Neural crest cell (in vitro differentiated cells): ENCODE results near the gene LRRC2. TPM values are rescaled to one million over a fixed set of nuclear protein-coding genes. Genes with fewer than 3 reads are reported as not detected.

Experiments used
- DNase-seq: peaks from one replicate; pipeline ENCODE4 v3.0.0; 2021; ENCODE audit warnings: low read depth, mixed read lengths, low spot score
- H3K27ac Mint-ChIP-seq: one replicate; pipeline ENCODE4 v1.8.0; 2021; ENCODE audit warnings: mild to moderate bottlenecking, mixed read lengths; ENCODE audit not compliant: unreplicated experiment
- H3K27me3 Mint-ChIP-seq: 2 replicates; pipeline ENCODE4 v1.8.0; 2021; ENCODE audit warnings: low read depth, mild to moderate bottlenecking, mixed read lengths
- H3K36me3 Mint-ChIP-seq: 2 replicates; pipeline ENCODE4 v1.8.0; 2021; ENCODE audit warnings: low read depth, mild to moderate bottlenecking, mixed read lengths
- H3K4me1 Mint-ChIP-seq: 2 replicates; pipeline ENCODE4 v1.8.0; 2021; ENCODE audit warnings: mixed read lengths
- H3K4me3 Mint-ChIP-seq: one replicate; pipeline ENCODE4 v1.8.0; 2021; ENCODE audit warnings: mild to moderate bottlenecking, mixed read lengths
- H3K9me3 Mint-ChIP-seq: 2 replicates; pipeline ENCODE4 v1.8.0; 2021; ENCODE audit warnings: mixed read lengths
- long read RNA-seq: library from polyadenylated mRNA; unstranded; transcript quantifications from one replicate; pipeline ENCODE4 v2.0.0, GENCODE V29; 2020
- total RNA-seq: library from RNA; stranded (reverse); gene quantifications from 2 replicates; pipeline ENCODE4 v1.2.1, GENCODE V29; 2021
- TF ChIP-seq, protein P1 (sequence below): fragments of 200-600 bp; sonication (generic); conservative IDR thresholded peaks from 2 replicates; pipeline ENCODE4 v1.5.0; 2021; ENCODE audit warnings: antibody characterized with exemption, mild to moderate bottlenecking

The LRRC2 gene, protein sequence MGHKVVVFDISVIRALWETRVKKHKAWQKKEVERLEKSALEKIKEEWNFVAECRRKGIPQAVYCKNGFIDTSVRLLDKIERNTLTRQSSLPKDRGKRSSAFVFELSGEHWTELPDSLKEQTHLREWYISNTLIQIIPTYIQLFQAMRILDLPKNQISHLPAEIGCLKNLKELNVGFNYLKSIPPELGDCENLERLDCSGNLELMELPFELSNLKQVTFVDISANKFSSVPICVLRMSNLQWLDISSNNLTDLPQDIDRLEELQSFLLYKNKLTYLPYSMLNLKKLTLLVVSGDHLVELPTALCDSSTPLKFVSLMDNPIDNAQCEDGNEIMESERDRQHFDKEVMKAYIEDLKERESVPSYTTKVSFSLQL
- 0.12 TPM in 1 of 2 replicates, not detected in the other for total RNA-seq
- long read RNA-seq: 0 reads

DNA sequence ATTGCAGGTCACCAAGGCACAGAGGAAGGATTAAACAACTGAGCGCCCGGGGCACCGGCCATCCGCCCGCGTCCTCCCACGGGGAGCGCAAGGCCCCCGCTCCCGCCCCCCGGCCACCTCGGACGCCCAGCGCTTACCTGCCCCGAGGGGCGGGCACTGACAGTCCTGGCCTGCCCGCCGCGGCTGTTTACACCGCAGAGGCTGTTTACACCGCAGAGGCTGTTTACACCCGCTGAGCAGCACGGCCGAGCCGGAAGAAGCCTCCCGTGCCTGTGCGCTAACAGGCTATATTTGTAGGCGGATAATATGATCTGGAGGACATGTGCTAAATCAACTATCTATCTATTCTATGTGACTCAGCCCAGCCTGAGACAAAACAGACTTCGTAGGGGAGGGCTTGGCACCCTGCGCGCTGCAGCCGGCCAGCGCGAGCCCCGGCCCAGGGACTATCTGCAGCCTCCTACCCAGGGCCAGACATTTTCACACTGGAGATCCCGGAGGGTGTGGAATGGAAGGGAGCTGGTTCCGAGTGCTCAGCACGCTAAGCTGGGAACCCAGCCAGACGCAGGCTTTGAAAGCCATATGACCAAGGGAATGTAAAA lies at the start of gene LRRC2:
Gene LRRC2 (minus strand): TSS at position 263 of the 602 bp plus-strand sequence. CDS start 14,711 bp downstream, outside the sequence.
- H3K27ac Mint-ChIP-seq: no peak within 1 kb of the TSS
- H3K27me3 Mint-ChIP-seq: peaks cover 63% of the 10 kb centered on the region
- H3K4me1 Mint-ChIP-seq: peaks cover 13% of the 10 kb centered on the region
- no peak for DNase-seq
- peaks cover 3% of the 10 kb centered on the region for H3K9me3 Mint-ChIP-seq
- H3K4me3 Mint-ChIP-seq: peak within 1 kb of the TSS; percentile 89
- no peaks in the 10 kb centered on the region for H3K36me3 Mint-ChIP-seq
- TF ChIP-seq, protein P1, sequence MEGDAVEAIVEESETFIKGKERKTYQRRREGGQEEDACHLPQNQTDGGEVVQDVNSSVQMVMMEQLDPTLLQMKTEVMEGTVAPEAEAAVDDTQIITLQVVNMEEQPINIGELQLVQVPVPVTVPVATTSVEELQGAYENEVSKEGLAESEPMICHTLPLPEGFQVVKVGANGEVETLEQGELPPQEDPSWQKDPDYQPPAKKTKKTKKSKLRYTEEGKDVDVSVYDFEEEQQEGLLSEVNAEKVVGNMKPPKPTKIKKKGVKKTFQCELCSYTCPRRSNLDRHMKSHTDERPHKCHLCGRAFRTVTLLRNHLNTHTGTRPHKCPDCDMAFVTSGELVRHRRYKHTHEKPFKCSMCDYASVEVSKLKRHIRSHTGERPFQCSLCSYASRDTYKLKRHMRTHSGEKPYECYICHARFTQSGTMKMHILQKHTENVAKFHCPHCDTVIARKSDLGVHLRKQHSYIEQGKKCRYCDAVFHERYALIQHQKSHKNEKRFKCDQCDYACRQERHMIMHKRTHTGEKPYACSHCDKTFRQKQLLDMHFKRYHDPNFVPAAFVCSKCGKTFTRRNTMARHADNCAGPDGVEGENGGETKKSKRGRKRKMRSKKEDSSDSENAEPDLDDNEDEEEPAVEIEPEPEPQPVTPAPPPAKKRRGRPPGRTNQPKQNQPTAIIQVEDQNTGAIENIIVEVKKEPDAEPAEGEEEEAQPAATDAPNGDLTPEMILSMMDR: no peak

DNA sequence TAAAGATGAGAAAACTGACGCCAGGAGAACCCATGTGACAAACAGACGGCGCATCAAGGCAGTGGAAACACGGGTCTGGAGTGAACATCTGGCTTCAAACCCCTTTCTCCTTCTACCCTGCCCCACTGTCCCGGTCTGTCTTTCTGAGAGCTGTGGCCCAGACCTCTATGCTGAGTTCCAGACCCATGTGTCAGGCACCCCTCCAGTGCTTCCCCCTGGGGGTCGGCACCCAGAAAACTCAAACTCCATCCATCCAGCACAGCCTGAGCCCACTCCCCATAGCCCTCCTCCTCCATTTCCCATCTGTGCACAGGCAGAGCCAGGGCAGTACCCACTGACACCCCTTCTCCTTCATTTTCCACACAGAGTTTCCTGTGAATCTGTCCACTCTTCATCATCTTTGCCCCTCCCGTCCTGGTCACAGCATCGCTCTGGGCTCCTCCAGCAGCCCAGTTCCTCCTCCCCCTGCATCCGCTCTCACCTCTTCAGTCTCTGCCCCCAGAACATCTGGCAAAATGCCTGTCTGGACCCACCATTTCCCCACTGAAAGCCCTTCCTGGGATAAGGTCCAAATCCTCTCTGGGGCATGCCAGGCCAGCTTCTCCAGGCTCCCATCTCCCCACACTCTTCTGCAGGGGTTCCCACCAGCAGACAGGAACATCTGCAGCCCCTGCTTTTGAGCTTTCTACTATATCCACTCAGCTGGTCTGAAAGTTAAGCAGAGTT lies 49.1 kb upstream of the LRRC2 start:
- peaks cover 7% of the 10 kb centered on the region for H3K27me3 Mint-ChIP-seq
- peaks cover 15% of the 10 kb centered on the region for H3K4me1 Mint-ChIP-seq
- no peak overlapping the region for H3K4me3 Mint-ChIP-seq
- no peaks in the 10 kb centered on the region for H3K9me3 Mint-ChIP-seq
- no peak for DNase-seq
- H3K36me3 Mint-ChIP-seq: no peaks in the 10 kb centered on the region
- TF ChIP-seq, protein P1: no peak
- H3K27ac Mint-ChIP-seq: no peak overlapping the region

DNA sequence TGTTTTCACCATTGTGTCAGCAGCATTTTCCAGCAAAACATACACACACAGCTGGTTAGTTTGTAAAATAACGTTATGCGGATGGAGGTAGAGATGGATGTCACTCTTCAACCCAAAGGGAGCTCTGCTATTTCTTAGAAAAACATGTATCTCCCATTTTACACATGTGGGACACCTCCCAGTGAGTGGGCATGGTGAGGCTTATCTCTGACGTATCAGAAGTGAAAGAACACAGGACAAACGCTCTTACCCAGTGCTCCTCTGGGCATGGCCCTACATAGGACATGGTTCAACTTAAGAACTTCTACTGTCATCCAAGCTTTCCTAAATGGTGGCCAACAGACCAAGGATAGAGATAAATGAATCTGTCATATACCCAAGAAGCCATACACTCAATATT lies 48.3 kb upstream of the LRRC2 start:
- no peak for DNase-seq
- no peak overlapping the region for H3K4me3 Mint-ChIP-seq
- H3K27ac Mint-ChIP-seq: no peak overlapping the region
- TF ChIP-seq, protein P1: no peak
- H3K36me3 Mint-ChIP-seq: no peaks in the 10 kb centered on the region
- no peaks in the 10 kb centered on the region for H3K9me3 Mint-ChIP-seq
- H3K4me1 Mint-ChIP-seq: peaks cover 11% of the 10 kb centered on the region
- peaks cover 4% of the 10 kb centered on the region for H3K27me3 Mint-ChIP-seq

DNA sequence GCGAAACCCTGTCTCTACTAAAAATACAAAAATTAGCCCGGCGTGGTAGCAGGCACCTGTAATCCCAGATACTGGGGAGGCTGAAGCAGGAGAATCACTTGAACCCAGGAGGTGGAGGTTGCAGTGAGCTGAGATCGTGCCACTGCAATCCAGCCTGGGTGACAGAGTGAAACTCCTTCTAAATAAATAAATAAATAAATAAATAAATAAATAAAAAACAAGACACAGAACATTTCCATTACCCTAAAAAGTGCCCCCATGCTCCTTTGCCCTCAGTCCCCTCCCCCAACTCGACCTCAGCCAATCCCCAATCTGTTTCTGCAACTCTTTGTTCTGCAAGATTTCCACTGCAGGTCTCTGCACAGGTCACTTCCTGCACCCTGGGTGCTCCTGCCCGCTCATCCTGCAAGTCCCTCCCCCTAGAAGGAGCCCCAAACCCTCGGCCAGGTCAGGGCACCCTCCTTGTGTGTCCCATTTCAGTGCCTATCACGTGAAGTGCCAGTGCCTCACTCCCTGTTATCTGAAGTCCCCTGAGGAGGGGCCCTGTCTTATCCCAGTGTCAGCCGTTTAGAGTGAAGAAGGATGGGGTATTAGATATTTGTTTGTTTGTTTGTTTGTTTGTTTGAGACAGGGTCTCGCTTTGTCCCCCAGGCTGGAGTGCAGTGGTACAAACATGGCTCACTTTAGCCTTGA lies 47.4 kb upstream of the LRRC2 start:
- H3K27me3 Mint-ChIP-seq: peaks cover 4% of the 10 kb centered on the region
- peaks cover 11% of the 10 kb centered on the region for H3K4me1 Mint-ChIP-seq
- no peak overlapping the region for H3K27ac Mint-ChIP-seq
- H3K9me3 Mint-ChIP-seq: no peaks in the 10 kb centered on the region
- TF ChIP-seq, protein P1: no peak
- no peak overlapping the region for H3K4me3 Mint-ChIP-seq
- no peak for DNase-seq
- no peaks in the 10 kb centered on the region for H3K36me3 Mint-ChIP-seq

DNA sequence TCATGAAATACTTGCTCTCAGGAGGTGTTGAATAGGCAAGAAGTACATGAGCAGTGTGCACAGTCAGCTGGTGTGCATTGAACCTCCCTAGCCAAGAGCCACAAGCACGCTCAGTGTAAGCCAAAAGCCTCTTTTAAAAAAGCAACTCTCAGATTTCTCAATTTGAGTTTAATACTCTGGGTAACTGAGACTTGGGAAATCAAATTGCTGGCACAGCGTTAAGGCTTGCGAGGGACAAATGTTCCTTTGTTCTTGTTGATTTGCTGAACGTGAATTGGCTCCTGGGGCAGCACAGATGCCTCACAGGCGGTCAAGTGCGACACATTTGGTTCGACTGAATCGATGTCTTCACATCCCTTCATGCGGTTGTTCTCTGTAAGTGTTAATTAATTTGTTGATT lies 46.2 kb upstream of the LRRC2 start, which contains the start of gene FAM240A:
Gene FAM240A (plus strand): TSS at position 202 of the 400 bp plus-strand sequence. CDS start 159 bp downstream, at position 361.
- peaks cover 4% of the 10 kb centered on the region for H3K27me3 Mint-ChIP-seq
- no peaks in the 10 kb centered on the region for H3K36me3 Mint-ChIP-seq
- H3K9me3 Mint-ChIP-seq: no peaks in the 10 kb centered on the region
- H3K4me3 Mint-ChIP-seq: no peak within 1 kb of the TSS
- TF ChIP-seq, protein P1: no peak
- DNase-seq: no peak
- H3K4me1 Mint-ChIP-seq: peaks cover 11% of the 10 kb centered on the region
- no peak within 1 kb of the TSS for H3K27ac Mint-ChIP-seq
